Gastrocnemius medialis (tissue), 4 donors: ENCODE results near the gene C20orf204.

Experiments
- CTCF ChIP-seq, 5 experiments: fragments of 450-650 bp in 3 of 5; fragments of 200-600 bp in 2 of 5; sonication (generic) in 2 of 5; IDR thresholded peaks in 4 of 5; conservative IDR thresholded peaks in 1 of 5; 1 replicate in 4 of 5; 2 replicates in 1 of 5; pipeline ENCODE4 v1.5.1; 2016 to 2019; ENCODE audit warnings: antibody characterized with exemption in 5 of 5, mild to moderate bottlenecking in 3 of 5, moderate library complexity in 3 of 5
- POLR2A ChIP-seq, 2 donors: fragments of 450-650 bp; IDR thresholded peaks; one replicate each; pipeline ENCODE4 v1.6.1; 2017; ENCODE audit warnings: antibody characterized with exemption in 2 of 2, mild to moderate bottlenecking in 2 of 2, moderate library complexity in 2 of 2

GRCh38 chr20:64070244-64070993 lies 34.4 kb downstream of the C20orf204 start:
- TF ChIP-seq POLR2A (IDR thresholded peaks at IDR 0.05) (no peak), CTCF (IDR thresholded peaks at IDR 0.05 in 4 of 5, conservative IDR thresholded peaks at IDR 0.05 in 1 of 5) (no peak)
